K562 (cell line): ENCODE data around the gene HS6ST1. TPM values are rescaled to one million over a fixed set of nuclear protein-coding genes. Genes with fewer than 3 reads are reported as not detected.

Source experiments
- ATAC-seq: fragments of 200-7000 bp; cut with Tn5 transposase; 3 replicates; pipeline ENCODE4 v1.9.1; 2020; ENCODE audit warnings: moderate library complexity
- BruUV-seq: library from RNA; stranded (reverse); fragments of 400-500 nt; replicated peaks from 2 replicates; lab custom pipeline; 2021; lab: Mats Ljungman, UMichigan
- CTCF ChIA-PET: fragments of 300-600 bp; formaldehyde crosslinking; extraction: SDS; loops from one replicate; lab custom pipeline; 2021; ENCODE audit warnings: low intra/inter-chr PET ratio; lab: Yijun Ruan, JAX
- POLR2A ChIA-PET: fragments of 300-600, 350-650 bp; sonication (Branson Sonifier 250); formaldehyde crosslinking; extraction: SDS; loops from one replicate; lab custom pipeline; 2021; ENCODE audit warnings: antibody characterized with exemption, inconsistent platforms; lab: Yijun Ruan, JAX
- DNase-seq, 4 experiments: peaks; one replicate each; pipeline versions ENCODE4 v3.0.0 to v3.0.0-alpha.2; 2011 to 2018; ENCODE audit warnings: low spot score in 3 of 4, mixed read lengths in 3 of 4; ENCODE audit errors: extremely low read depth in 1 of 4
- FAIRE-seq: peaks from 2 replicates; lab custom pipeline; 2011; peaks lifted over from hg19 to GRCh38; lab: Jason Lieb, UNC
- H2AFZ ChIP-seq: 2 replicates; pipeline ENCODE4 v1.6.0; 2011; ENCODE audit warnings: low read depth, low read length, control low read depth, inconsistent platforms
- H3K27ac ChIP-seq: fragments of 200-600 bp; 3 replicates; pipeline ENCODE4 v1.8.0; 2011; ENCODE audit warnings: low read depth, mild to moderate bottlenecking, control low read depth, inconsistent platforms, low read length, moderate library complexity, mixed read lengths; ENCODE audit errors: extremely low read depth
- H3K27me3 ChIP-seq, 2 experiments: fragments of 300-600 bp in 1 of 2; 2 replicates in 1 of 2; 3 replicates in 1 of 2; pipeline versions ENCODE4 v1.6.0 to v1.8.0; 2011; ENCODE audit warnings: inconsistent platforms in 2 of 2, low read length in 2 of 2, mild to moderate bottlenecking in 1 of 2, mixed read lengths in 1 of 2, moderate library complexity in 1 of 2; ENCODE audit not compliant: control insufficient read depth in 2 of 2, insufficient read depth in 2 of 2
- H3K36me3 ChIP-seq: fragments of 300-600 bp; 3 replicates; pipeline ENCODE4 v1.8.0; 2011; ENCODE audit warnings: mild to moderate bottlenecking, low read length, inconsistent platforms; ENCODE audit not compliant: control insufficient read depth, insufficient read depth
- H3K4me1 ChIP-seq, 2 experiments: fragments of 200-600 bp in 1 of 2; replicated peaks in 1 of 2; 2 replicates in 1 of 2; 3 replicates in 1 of 2; pipeline versions ENCODE4 v1.5.1 to v1.8.0; 2011; ENCODE audit warnings: inconsistent platforms in 2 of 2, low read length in 2 of 2, mild to moderate bottlenecking in 1 of 2, mixed read lengths in 1 of 2, moderate library complexity in 1 of 2; ENCODE audit not compliant: control insufficient read depth in 2 of 2, insufficient read depth in 2 of 2
- H3K4me2 ChIP-seq: 2 replicates; pipeline ENCODE4 v1.6.1; 2011; ENCODE audit warnings: low read length, control low read depth, inconsistent platforms, mixed read lengths; ENCODE audit not compliant: insufficient read depth
- H3K4me3 ChIP-seq: fragments of 200-600 bp; sonication (generic), shearing (Covaris generic); 2 replicates; pipeline ENCODE4 v1.5.1; 2016; ENCODE audit warnings: control low read depth, inconsistent platforms
- H3K79me2 ChIP-seq: fragments of 200-600 bp; 3 replicates; pipeline ENCODE4 v1.8.0; 2011; ENCODE audit warnings: low read length, inconsistent platforms; ENCODE audit not compliant: control insufficient read depth, insufficient read depth
- H3K9ac ChIP-seq, 2 experiments: 2 replicates each; pipeline versions ENCODE4 v1.6.0 to v1.6.1; 2011; ENCODE audit warnings: low read depth in 2 of 2, low read length in 2 of 2, control low read depth in 1 of 2, inconsistent platforms in 1 of 2, mild to moderate bottlenecking in 1 of 2, mixed read lengths in 1 of 2; ENCODE audit not compliant: insufficient read depth in 1 of 2
- H3K9me1 ChIP-seq: one replicate; pipeline ENCODE4 v1.6.0; 2011; ENCODE audit warnings: inconsistent platforms, mild to moderate bottlenecking, low read length, moderate library complexity; ENCODE audit not compliant: control insufficient read depth, insufficient read depth
- H3K9me3 ChIP-seq: replicated peaks from 2 replicates; pipeline ENCODE4 v1.5.1; 2011; ENCODE audit warnings: low read depth, low read length, inconsistent platforms; ENCODE audit not compliant: control insufficient read depth, insufficient read depth
- H4K20me1 ChIP-seq: replicated peaks from 2 replicates; pipeline ENCODE4 v1.6.1; 2011; ENCODE audit warnings: low read length, inconsistent platforms, mixed read lengths; ENCODE audit not compliant: control insufficient read depth, insufficient read depth
- BMI1 ChIP-seq: fragments of 150-350 bp; IDR thresholded peaks from 2 replicates; pipeline ENCODE4 v1.6.1; 2014; ENCODE audit warnings: low read length
- CCAR2 ChIP-seq: fragments of 200-400 bp; formaldehyde crosslinking; IDR thresholded peaks from 2 replicates; pipeline ENCODE4 v1.6.1; 2017; ENCODE audit warnings: mild to moderate bottlenecking, low read depth, low read length
- HDAC2 ChIP-seq: fragments of 450-650 bp; IDR thresholded peaks from 2 replicates; pipeline ENCODE4 v1.6.1; 2016; ENCODE audit warnings: mild to moderate bottlenecking
- ZNF407 ChIP-seq: fragments of 450-650 bp; IDR thresholded peaks from 2 replicates; pipeline ENCODE4 v1.6.1; 2016; ENCODE audit warnings: low read depth
- WGBS: fragments of 100-300 bp; shearing (Covaris generic); methylation state at CpG from one replicate; pipeline ENCODE4 v1.1.6; 2016; ENCODE audit warnings: low coverage, mixed read lengths; ENCODE audit not compliant: insufficient coverage; ENCODE audit errors: missing lambda C conversion rate; 5-methylcytosine and 5-hydroxymethylcytosine counted together
- in situ Hi-C: fragments of 300-500 bp; cut with MboI; formaldehyde crosslinking; loops from 4 replicates; pipeline ENCODE4 v1.15.0; 2018; ENCODE audit warnings: inconsistent platforms, mixed read lengths
- intact Hi-C: fragments of 100-400 bp; cut with micrococcal nuclease; formaldehyde crosslinking; loops from 2 replicates; pipeline ENCODE4 v1.14.2; 2022
- polyA plus RNA-seq, 8 experiments: library from polyadenylated mRNA; depleted of rRNA in 4 of 8; stranded (reverse) in 5 of 8; unstranded in 3 of 8; fragments of >200 nt; fragmentation: Nextera tagmentation in 2 of 8; fragmentation: Illumina TruSeq in 1 of 8; extraction: Ambion mirVana in 2 of 8; extraction: Trizol in 1 of 8; gene quantifications; 2 replicates each; pipeline versions ENCODE4 v1.2.1 to v1.2.3, GENCODE V29; 2011 to 2014; ENCODE audit warnings: inconsistent platforms in 1 of 8, missing spikeins in 1 of 8
- total RNA-seq, 7 experiments: library from RNA; depleted of rRNA in 6 of 7; stranded (reverse); fragments of >200 nt in 6 of 7; fragmentation: Illumina TruSeq in 2 of 7; extraction: Trizol in 2 of 7; gene quantifications; 2 replicates each; pipeline versions ENCODE4 v1.2.1 to v1.2.3, GENCODE V29; 2011 to 2021; ENCODE audit warnings: low replicate concordance in 1 of 7

The HS6ST1 gene
- total and polyA plus RNA-seq, 9 of the 15 experiments (the other 6 are each of a cell fraction or from before 2014, with no cell fraction given), result 0.06 to 7.4 (median 3.8) TPM

DNA sequence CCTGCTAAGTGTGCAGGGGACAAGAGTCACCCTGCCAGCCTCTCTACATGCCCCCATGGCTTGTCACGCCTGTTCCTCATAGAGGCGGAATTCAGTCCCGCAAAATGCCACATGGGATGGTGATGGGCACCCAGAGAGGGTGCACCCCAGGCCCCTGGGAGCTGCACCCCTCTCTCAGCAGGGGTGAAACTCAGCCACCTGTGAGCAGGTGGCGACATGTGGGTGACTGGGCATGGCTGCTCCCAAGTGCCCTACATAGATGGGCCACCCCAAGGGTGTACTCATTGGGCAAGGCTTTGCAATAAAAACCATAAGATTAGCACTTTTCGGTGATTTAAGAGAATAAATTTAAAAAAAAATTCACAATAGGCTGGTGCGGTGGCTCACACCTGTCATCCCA lies 6.3 kb downstream of the HS6ST1 start:
- FAIRE-seq (no peak), ATAC-seq (no peak), DNase-seq (no peak)
- Histone ChIP-seq H3K4me1 (peaks cover 14 to 37% of the 10 kb centered on the region in 2 experiments), H3K4me3 (no peak overlapping the region), H3K4me2 (no peak overlapping the region), H3K27ac (no peak overlapping the region), H3K9ac (no peak overlapping the region), H3K9me3 (no peaks in the 10 kb centered on the region), H3K9me1 (peaks cover 6% of the 10 kb centered on the region), H3K36me3 (no peaks in the 10 kb centered on the region), H3K79me2 (no peaks in the 10 kb centered on the region), H3K27me3 (peaks cover 0 to 3% of the 10 kb centered on the region in 2 experiments; a peak in 1 of 5 replicates), H2AFZ (no peak overlapping the region), H4K20me1 (peaks cover 78% of the 10 kb centered on the region)
- ChIA-PET POLR2A (interaction anchor here (1.2 kb wide), 1 partner anchor 29 kb away, joined by 3 read pairs; no protein-coding TSS in a partner anchor), CTCF (no interaction called here)
- 71% methylated on average over 6 of the region's 6 CpGs for WGBS
- no peak for TF ChIP-seq ZNF407
- TF ChIP-seq BMI1, result no peak
- TF ChIP-seq HDAC2, result no peak
- TF ChIP-seq CCAR2, result no peak
- intact Hi-C loops, result no loop called here
- in situ Hi-C loops, result no loop called here
- BruUV-seq, result no TSS peak
